Left hindlimb (tissue), 1 donor: ENCODE results near the gene RPRM.
"Not testable (repeated sequence)": the region's sequence is repeated elsewhere in the genome, so short reads cannot be mapped to it uniquely, and the experiment has no call there.

Experiments used
- DNase-seq: peaks from one replicate; pipeline ENCODE4 v3.0.0-alpha.2; 2018

Gene RPRM

DNA sequence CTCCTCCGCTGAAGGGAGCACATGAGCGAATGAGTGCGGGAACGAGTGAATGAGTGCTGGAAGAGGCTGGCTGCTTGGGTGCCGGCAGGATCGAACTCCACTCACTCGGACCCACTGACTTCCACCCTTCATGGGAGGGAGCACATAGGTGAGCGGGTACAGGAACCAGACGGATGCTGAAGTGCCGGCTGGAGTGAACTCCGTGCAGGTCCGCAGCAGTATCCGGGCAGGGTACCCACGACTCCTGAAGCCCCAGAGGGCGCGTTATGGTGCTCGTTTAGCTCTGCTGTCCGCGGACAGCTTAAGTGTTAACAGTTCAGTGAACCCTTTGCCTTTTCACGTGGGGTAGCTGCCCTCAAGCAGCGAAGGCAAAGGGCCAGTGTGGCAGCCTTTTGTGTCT is 23.2 kb downstream of the RPRM start:
- no peak for DNase-seq

DNA sequence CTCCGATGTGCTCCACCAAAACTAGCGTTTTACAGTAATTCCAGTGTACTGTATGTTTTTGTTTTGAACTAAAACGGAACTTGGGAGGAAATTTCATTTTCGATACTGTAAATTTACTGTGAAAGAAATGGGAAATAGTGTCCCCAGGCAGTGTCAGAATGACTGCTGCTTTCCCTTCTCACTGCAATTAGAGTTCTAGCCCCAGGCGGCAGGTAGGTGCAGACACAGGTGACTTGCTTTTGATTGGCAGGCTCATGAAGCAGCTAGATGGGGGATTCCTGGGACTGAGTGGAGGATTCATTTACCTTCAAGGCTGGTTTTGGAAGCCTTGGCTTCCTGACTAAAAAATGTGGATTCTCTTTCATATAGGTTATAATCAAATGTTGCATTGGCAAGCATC is 27.0 kb downstream of the RPRM start:
- no peak for DNase-seq

DNA sequence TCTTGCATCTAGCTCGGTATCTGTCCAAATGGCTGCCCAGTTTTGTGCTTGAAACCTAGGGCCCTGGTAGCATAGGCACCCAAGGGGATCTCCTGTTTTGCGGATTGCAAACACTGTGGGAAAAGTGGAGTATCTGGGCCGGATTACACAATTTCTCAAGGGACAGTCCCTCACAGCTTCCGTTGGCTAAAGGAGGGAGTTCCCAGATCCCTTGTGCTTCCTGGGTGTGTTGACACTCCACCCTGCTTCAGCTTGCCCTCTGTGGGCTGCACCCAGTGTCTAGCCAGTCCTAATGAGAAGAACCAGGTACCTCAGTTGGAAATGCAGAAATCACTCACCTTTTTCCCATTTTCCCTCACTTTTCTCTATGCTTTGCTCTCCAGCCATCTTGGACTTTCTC is 35.5 kb downstream of the RPRM start:
- DNase-seq, result no peak

DNA sequence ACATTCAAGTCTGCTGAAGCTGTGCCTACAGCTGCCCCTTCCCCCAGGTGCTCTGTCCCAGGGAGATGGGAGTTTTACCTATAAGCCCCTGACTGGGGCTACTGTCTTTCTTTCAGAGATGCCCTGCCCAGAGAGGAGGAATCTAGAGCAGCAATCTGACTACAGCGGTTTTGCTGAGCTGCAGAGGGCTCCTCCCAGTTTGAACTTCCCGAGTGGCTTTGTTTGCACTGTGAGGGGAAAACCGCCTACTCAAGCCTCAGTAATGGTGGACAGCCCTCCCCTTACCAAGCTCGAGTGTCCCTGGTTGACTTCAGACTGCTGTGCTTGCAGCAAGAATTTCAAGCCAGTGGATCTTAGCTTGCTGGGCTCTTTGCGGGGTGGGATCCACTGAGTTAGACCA is 35.9 kb downstream of the RPRM start:
- DNase-seq, result not testable (repeated sequence)

DNA sequence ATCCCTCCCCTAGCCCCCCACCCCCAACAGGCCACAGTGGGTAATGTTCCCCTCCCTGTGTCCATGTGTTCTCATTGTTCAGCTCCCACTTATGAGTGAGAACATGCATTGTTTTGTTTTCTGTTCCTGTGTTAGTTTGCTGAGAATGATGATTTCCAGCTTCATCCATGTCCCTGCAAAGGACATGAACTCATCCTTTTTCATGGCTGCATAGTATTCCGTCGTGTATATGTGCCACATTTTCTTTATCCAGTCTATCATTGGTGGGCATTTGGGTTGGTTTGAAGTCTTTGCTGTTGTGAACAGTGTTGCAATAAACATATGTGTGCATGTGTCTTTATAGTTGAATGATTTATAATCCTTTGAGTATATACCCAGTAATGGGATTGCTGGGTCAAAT is 38.5 kb downstream of the RPRM start:
- not testable (repeated sequence) for DNase-seq

DNA sequence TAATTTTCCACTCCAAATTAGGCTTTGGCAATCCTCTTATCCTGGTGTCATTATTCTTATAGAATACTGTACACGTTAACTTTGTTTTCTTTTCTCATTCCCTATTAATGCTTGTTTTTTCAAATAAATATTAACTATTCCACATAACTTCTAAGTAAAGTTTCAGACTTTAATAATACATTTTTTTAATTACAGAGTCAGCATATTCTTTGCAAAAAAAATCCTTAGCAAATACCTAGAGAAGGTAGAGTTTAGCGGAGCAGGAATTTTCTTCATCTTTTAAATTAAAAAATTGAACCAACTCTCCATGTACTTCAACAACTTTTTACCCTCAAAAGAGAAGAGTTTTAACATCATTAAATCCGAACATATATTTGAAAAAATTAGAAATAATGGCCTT is 45.2 kb downstream of the RPRM start:
- no peak for DNase-seq

DNA sequence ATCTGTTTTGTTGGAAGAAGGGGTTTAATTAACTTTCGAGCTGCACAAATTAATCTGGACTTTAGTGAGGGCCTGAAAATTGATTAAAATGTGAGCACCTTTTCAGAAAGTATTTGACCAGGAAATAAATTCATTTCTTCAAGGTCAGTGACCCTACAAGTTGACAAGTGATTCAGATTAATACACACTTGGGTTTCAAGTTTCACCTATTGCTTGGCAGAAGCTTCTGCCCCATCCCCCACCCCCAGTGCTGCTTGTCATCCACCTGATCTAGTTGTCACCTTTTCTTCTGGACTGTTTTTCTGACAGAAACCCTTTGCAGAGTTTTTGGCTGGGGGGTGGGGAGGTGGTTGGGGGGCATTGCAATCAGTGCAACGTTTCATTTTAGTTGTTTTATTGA is 46.2 kb downstream of the RPRM start:
- DNase-seq, result no peak

DNA sequence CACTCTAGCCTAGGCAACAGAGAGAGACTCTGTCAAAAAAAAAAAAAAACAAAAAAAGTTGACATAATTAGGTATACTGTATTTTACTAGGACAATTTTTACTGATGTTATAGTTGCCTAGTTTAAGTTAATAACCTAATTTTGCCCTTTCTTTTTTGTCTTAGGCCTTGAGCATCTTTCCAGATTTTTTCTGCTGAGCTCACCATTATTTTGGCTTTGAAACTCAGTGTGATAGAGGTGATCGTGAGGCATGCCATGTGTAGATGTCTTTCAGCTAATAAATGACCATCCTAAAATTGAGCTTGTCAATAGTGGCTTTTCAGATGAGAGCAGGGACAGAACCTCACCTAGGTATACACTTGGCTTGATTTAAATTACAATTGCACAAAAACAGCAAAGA is 47.4 kb downstream of the RPRM start:
- DNase-seq, result no peak
